GM18517 (cell line): ENCODE data around the gene KCTD5.

Source experiments
- ATAC-seq: cut with Tn5 transposase; IDR thresholded peaks from one replicate; pipeline ENCODE4 v1.9.1; 2021; ENCODE audit warnings: mild to moderate bottlenecking, moderate library complexity; ENCODE audit not compliant: unreplicated experiment

KCTD5 gene

DNA sequence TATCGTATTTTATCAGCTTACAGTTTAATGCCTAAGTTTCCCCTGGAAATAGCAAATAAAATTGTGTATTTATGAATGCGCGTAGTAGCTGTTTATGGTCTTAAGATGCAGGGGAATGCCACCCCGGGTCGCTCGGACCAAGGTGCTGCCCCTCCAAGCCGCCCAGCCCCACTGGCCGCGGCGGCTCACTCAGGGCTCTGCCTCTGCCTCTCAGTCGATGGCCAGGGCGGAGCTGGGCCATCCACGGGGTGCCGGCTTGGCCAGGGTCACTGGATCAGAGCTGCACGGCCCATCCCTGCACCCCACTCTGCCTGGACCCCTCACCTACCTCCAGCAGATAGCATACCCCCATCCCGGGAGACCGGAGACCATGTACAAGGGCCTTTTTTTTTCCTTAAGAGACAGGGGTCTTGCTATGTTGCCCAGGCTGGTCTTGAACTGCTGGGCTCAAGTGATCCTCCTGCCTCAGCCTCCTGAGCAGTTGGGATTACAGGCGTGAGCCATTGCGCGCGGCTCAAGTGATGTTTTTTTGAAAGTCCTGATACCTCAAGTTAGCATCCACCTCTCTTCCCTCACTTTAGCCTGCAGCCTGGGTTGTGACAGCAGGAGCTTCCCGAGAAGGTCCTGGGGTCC, 26.7 kb downstream of the KCTD5 start:
- no peak for ATAC-seq

- ATAC-seq, result no peak
Observed at GRCh38 chr16:2709588-2709984, 27.3 kb downstream of the KCTD5 start.

DNA sequence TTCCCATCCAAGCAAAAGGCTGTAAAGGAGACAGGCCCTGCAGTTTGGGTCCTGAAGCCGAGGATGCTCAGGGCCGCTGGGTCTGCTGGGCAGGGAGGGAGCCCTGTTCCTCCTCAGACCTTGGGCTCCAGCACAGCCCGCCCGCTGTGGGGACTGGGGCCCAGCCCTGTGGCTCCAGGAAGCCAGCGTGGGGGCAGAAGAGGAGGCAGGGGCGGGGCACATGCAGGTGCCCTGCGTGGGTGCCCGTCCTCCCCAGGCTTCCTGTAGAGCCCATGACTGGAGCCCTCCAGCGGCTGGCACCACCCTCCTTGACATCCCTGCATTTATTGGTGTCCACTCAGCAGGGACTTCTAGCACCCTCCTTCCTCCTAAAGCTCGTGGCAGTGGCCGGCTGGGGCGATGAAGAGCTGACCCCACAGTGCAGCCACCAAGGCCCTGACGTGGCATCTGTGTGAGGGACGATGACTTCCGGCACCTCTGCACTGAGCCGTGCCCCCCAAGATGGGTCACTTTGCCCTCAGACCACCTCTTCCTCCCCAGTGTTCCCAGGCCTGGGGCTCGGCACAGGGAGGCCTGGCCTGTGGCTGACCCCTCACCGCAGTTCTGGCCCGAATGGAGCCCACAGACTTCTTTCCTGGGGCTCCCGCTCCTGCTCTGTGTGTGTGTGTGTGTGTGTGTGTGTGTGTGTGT, 27.8 kb downstream of the KCTD5 start:
- no peak for ATAC-seq

DNA sequence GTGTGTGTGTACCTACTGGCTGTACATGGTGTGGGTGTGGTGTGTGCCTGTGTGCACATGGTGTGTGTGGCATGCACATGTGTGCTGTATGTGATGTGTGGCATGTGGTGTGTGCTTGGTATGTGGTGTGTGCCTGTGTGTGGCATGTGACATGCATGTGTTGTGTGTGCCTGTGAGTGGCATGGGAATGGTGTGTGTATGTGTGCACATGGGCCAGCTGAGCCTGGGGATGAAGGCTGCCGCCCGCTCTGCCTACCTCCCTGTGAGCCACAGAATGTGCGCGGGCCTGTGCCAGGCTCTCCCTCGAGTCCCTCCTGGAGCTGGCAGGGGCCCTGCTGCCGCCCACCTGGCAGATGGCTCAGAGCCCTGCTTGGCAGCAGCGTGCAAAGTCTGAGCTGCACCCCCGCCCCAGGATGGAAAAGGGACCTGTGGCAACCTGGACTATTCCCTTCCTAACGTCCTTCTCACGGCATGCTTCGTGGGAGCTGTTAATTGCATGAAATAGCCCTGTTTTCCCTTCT, 28.4 kb downstream of the KCTD5 start:
- ATAC-seq, result no peak

DNA sequence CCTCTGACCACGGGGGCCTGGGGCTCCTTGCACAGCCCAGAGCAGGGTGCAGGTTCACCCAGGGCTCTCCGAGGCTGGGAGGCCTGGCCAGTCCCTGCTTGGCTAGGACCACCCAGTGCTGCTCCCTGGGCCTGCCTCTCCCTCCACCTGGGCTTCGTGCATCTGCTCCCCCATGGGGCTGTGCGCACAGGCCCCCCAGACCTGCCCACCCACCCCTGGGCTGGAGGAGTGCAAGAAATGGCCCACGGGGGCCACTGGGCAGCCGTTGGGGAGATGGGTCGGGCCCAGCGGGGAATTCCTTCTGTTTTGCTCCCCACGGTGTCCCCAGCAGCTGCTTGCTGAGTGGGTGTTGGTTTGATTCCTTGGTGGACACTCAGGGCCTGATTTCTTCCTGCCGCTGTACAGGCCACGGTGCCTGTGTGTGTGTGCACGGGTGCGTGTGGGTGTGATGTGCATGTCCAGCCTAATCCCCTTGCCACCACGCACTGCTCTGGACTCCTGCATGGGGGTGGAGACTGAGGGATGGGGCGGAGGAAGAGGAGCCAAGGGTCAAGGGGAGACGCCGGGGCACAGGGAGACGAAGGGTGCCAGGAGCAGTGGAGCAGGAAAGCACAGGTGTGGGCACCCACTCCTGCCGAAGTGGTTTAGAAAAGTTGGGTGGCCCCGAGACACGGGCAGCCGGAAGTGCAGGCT, 29.2 kb downstream of the KCTD5 start:
- no peak for ATAC-seq

- ATAC-seq, result no peak
Observed at GRCh38 chr16:2712063-2712441, 29.7 kb downstream of the KCTD5 start.

GRCh38 chr16:2712546-2712945, 30.2 kb downstream of the KCTD5 start:
- no peak for ATAC-seq

GRCh38 chr16:2713523-2713922, 31.2 kb downstream of the KCTD5 start:
- no peak for ATAC-seq

DNA sequence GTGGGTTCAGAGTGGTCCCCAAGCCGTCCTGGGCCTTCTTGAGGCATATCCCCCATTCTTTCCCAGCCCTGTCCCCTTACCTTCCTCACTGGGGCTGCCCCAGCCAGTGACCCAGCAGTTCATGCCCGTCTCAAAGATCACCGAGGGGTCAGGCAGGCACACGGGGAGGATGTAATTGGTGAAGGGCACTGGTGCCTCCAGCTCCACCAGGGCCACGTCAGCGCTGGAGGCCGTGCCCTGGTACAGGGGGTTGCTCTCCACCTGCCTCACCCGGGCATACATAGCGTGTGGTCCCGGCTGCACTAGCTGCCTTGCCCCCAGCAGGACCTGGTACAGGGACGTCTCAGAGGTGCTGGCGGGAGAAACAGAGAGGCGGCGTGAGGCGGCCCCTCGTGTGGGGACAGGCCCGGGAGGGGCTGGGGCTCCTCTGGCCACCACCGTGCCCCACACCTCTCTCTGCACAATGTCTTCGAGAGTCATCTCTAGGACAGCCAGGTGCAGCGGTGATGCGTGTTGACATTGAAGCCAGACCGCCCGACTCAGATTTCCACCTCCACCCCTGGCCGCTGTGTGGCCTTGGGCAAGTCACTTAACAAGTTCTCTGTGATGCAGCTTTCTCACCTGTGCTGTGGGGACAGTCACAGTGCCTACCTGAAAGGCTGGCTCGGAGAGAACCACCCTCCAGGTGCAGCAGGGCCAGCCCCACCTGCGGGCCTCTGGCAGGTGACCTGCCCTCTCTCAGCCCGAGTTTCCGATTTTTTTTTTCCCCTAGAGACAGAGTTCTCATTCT, 31.9 kb downstream of the KCTD5 start:
- no peak for ATAC-seq

DNA sequence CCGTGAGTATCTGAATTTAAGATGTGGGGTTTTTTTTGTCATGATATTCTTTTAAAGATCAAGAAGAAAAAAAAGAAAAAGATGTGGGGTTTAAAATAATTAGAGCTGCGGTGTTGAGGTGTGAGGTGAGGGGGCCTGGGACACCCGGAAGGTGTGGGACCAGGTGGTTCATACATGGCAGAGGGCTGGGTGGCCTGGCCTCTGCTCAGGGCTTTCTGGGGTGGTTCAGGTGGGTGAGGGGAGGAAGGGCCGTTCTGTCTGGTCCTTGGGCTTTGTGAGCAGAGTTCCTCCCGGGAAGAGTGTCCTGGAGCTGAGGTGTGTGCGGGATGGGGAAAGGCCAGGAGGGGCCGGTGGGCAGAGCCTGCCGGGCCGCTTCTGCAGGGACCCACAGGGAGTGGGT, 32.7 kb downstream of the KCTD5 start:
- ATAC-seq, result no peak

- ATAC-seq, result no peak
Observed at GRCh38 chr16:2715519-2715918, 33.2 kb downstream of the KCTD5 start.

DNA sequence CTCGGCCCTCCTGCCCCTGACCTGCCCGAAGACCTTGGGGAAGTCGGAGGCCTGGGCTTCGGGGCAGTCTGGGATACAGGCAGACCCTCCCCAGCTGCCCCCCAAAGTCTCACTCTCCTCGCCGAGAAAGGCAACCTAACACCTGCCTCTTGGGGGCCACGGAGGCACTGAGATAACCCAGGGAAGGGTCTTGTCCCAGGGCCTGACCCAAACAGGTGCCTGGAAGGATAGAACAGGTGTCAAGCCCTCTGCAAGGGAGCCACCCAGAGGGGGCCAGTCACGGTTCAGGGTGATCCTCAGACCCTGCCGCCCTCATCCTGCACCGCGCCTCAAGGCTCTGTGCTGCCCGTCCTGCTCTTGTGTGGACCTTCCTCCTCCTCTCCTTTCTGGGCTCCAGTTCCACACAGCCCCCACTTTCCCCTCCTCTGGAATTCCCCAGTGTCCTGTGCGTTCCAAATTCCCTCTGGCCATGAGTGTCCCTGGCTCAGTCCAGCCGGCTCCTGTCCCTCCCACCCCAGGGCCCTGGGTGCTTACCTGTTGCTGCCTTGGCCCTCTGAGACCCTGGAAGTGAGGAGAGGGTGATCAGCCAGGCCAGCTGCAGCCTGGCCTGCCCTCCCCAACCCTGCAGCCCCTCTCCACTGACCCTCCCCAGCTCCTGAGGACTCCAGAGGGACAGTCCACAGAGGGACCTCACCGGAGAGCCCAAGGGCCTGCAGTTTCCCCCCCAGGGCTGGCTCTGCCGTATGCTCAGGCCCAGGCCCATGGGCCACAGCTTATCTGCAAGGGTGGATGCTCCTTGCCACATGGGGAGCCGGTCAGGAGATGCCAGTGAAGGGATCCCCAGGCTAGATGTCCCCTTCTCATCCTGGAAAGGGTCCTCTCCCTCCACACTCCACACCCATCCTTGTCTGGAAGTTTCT, 33.9 kb downstream of the KCTD5 start:
- no peak for ATAC-seq

GRCh38 chr16:2716948-2717347, 34.6 kb downstream of the KCTD5 start:
- no peak for ATAC-seq

DNA sequence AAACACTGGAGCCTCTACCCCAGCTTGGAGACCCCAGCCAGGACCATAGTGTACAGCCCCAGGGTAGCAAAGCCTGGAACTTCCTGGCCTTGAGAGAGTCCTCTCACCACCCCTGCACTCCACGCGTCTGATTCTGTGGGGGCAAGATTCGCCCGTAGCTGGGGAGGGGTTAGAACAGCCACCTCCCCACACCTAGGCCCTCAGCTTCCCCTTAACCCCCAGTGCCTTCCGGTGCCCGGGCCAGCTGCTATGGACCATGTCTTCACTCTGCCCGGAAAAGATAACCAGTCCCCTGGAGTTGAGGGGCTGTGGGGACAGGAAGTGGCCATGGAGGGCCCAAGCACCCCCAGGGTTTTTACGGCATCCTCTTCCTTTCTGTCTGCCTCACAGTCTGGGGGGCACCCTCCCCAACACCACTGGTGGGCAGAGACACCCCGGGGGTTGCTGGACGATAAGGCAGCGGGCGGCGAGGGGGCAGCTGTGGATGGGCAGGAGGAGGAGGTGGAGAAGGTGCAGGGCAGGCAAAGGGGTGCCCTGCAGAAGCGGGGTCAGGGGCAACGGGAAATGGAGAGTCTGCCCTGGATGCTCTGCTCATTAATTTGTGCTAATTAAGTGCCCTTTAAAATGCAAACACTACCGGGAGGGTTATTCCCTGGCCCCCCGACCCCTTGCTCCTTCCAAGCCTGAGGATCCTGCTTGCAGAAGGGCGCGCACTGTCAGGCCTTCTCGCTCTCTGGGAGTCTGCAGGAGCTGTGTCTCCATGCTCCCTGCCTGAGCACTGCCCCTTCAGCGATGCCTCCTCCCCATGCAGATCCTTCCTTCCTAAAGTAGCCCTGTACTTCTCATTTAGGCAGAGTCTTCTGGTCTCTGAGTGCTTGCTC, 35.3 kb downstream of the KCTD5 start:
- no peak for ATAC-seq

GRCh38 chr16:2719328-2720063, 37.2 kb downstream of the KCTD5 start:
- ATAC-seq, result no peak

GRCh38 chr16:2720064-2720457, 37.7 kb downstream of the KCTD5 start, which contains the start of gene PRSS27:
Gene PRSS27, minus strand, starts transcription at chr16:2720224. Its CDS starts 64 bp downstream, at chr16:2720160.
- no peak for ATAC-seq

DNA sequence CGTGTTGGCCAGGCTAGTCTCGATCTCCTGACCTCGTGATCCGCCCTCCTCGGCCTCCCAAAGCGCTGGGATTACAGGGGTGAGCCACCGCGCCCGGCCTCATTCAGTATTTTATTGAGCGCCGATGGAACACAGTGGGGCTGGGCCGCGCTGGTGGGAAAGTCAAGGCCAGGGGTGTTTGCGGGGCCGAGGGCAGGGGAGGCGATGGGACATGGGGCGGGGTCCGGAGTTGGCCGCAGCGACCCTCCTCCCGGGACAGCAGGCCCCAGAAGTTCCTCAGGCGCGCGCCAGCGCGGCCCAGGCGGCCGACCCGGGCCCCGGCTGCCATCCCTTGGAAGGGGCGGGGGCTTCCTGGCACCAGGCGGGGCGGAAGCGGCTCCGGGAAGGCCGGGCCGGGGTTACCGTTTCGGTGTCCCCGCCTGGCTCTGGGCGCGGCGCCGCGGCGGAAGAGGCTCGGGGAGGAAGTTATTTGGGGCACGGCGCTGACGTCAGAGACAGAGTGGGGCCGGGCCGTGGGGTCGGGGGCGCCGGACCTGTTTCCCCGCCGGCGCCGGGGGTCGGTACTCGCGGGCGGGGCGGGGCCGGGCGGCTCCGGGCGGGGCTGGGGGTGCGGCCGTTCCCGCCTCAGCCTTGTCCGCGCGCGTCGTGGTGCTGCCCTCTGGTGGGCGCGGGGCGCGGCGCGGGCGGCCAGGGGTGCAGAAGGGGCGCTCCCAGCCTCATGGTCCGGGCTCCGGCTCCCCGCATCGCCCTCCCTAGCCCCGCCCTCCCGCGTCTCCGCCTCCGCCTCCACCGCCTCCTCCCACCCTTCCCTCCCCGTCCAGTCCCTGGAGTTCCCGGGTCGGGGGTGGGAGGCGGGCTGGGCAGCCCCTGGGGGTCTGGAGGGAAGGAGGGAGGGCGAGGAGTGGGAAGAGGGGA, 38.7 kb downstream of the KCTD5 start:
- ATAC-seq, result peak; percentile 56
